NCI-H2227 treated with DMSO at 0.1 percent for 48 hours (cell line): ENCODE results near the gene SUSD2.
A peak's percentile ranks its signal among the peaks of the same experiment; 100 is the strongest.

Experiments
- DNase-seq: peaks from one replicate; lab custom pipeline; 2025; lab: John Stamatoyannopoulos, UW

The SUSD2 gene

DNA sequence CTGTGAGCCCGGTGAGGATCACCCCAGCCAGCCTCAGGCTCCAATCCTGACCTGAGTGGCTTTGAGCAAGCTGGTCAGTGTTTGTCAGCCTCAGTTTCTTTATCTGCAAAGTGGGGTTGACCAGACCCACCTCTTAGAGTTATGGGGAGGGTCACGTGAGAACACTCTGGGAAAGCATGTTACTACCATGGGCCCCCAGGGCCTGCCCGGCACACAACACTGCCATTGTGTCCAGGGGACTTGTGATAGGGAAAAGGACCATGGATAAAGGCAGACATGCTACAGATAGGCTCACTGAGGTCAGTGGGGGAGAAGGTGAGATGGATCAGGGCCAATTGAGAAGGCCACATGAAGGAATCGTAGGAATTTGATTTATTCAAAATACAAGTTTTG is 32.1 kb upstream of the SUSD2 start:
- no peak for DNase-seq

- DNase-seq: no peak
These were observed 27.9 kb upstream of the SUSD2 start for GRCh38 chr22:24153353-24153752.

GRCh38 chr22:24153959-24154358 is 27.3 kb upstream of the SUSD2 start:
- DNase-seq: no peak

DNA sequence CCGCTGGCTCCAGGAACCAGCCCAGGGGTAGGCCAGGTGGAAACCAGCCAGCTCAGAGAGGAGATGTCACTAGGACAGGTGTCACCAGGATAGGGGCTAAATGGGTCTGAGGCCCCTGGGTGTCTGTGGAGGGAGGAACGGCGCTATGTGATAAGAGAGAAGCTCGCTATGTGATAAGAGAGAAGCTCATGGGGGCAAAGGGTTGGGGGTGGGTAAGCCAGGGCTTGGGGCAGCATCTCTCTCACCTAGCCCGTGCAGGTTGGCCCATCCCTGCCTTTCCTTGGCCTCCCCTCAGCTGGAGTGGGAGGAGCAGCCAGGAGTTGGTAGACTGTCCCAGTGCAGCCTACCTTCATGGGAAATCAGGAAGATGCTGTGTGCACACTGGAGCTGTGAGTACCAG is 26.5 kb upstream of the SUSD2 start:
- DNase-seq: no peak

GRCh38 chr22:24155627-24156140 is 25.6 kb upstream of the SUSD2 start:
- DNase-seq: no peak

DNA sequence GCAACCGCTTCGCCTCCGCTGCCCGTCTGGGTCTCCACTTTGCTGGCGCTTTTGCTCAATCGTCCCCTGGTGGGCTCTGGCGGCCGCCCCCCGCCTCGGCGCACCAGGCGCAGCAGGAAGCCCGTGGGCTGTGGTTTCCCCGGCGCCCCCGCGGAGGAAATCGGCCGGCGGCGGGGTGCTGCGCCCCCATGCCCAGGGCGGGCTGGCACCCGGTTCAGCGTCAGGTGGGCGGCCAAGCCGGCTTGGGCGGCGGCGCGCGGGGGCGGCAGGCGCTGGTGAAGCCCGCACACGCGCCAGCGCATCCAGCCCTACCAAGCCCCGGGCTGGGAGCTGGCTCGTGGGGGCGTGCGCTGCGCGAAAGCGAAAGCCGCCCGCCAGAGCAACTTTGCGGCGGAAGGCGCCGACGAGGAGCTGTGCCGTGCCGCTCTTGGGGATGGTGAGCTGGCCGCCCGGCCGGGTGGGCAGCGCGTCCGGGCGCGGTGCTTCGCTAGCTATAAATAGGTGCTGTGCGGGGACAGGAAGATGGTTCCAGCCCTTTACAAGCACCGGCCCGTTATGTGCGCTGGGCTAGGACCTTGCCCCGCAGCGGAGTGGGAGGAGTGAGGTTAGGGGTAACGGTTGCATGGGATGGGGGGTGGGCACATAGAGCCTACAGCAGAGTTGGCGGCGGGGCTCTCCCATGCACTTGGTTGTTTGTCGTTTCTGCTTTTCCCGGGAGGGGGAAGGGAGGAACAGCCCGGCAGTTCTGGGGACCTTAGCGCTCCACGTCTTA is 25.0 kb upstream of the SUSD2 start:
- no peak for DNase-seq

- peak; percentile 65 for DNase-seq
These were observed 24.1 kb upstream of the SUSD2 start for GRCh38 chr22:24156913-24157821.

GRCh38 chr22:24157822-24158135 is 23.5 kb upstream of the SUSD2 start:
- DNase-seq: no peak

DNA sequence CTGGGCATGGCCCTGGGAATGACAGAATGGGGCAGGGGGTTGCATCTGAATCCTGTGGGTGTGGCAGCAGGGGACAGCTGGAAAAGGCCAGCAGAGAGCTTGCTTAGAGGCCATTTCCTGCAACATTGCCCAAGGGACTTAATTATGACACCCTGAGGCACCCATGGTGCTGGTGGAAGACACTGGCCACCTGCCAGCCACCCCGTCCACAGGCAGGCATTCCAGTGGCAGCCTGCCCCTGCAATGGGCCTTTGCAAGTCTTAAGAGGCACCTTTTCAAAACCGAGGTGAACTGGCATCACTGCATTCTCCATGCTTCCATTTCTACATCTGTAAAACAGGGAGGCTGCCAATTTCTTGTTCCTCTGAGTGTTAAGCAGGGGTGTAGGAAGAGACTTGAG is 21.6 kb upstream of the SUSD2 start:
- DNase-seq: no peak

DNA sequence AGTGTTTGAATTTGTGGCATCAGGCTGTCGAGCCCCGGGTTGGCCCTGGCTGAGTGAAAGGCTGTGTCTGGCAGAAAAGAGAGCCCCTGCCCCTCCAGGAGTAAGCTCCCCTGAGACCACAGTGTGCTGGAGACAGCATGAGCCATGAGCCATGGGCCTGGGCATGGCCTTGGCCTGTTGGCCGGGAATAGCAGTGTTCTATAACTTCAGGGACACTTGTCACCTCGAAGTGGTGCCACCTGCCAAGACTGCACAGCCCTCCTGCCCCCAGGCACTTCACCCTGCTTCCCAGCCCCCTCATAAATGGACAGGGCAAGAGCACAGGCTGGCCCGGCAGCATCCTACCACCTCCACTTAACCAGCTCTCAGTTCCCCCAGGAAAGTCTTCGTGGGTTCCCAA is 20.7 kb upstream of the SUSD2 start:
- DNase-seq: no peak

GRCh38 chr22:24161485-24161884 is 19.8 kb upstream of the SUSD2 start:
- DNase-seq: no peak

GRCh38 chr22:24161909-24162308 is 19.4 kb upstream of the SUSD2 start:
- DNase-seq: no peak

DNA sequence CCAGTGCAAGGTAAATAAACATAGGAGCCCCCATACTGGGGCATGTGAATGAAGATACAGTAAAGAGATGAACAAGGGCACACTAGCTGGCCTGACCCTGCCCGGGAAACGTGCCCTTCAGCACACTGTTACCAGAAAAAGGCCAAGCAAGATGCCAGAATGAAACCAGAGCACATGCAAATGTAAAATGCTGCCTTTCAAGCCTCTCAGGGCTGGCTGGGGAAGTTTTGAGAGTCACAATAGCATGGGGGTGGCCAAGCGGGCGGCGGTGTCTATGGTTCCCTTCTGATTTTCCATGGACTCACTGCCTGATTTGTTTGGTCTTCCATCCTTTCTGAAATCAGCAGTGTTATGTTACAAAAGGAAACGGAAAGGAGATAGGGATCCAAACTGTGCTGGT is 18.9 kb upstream of the SUSD2 start:
- DNase-seq: no peak

DNA sequence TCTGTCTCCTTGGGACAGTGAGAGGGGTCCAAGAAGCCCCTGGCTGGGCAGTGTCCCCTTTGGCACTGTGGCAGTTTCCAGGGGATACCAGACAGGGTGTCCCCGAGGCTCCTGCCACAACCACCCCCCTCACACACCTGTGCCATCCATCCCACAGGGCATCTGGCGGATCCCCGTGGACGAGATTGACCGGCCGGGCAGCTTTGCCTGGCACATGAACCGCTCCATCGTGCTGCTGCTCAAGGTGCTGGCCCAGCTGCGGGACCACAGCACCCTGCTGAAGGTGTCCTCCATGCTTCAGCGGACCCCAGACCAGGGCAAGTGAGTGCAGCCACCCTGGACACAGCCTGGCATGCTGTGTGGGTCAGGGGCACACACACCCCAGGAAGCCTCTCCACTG is 17.0 kb upstream of the SUSD2 start:
- DNase-seq: no peak

GRCh38 chr22:24164940-24165339 is 16.3 kb upstream of the SUSD2 start:
- no peak for DNase-seq

DNA sequence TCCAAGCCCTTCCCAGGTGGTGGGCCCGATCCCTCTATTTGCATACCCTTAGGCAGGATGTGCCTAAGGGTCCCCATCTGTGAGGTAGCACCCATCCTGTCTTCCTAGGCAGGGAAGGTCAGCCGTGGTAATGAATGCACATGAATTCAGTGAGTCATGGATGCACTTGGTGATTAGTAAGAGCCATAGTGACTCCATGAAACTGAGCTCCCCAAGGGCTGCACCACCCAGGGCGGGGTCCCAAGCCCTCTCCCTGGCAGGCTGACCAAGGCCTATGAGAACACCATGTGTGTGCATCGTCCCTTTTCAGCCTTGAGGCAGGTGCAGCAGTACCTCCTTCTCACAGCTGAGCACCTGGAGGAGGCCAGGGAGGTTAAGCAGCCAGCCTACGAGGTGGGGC is 15.6 kb upstream of the SUSD2 start:
- DNase-seq: no peak

DNA sequence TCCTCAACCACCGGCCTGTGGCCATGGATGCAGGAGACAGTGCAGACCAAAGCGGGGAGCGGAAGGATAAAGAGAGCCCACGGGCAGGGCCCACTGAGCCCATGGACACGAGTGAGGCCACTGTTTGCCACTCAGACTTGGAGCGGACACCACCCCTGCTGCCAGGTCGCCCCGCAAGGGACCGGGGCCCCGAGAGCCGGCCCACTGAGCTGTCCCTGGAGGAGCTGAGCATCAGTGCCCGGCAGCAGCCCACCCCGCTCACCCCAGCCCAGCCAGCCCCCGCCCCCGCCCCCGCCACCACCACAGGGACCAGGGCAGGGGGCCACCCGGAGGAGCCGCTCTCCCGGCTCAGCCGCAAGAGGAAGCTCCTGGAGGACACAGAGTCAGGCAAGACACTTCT is 14.5 kb upstream of the SUSD2 start:
- no peak for DNase-seq

DNA sequence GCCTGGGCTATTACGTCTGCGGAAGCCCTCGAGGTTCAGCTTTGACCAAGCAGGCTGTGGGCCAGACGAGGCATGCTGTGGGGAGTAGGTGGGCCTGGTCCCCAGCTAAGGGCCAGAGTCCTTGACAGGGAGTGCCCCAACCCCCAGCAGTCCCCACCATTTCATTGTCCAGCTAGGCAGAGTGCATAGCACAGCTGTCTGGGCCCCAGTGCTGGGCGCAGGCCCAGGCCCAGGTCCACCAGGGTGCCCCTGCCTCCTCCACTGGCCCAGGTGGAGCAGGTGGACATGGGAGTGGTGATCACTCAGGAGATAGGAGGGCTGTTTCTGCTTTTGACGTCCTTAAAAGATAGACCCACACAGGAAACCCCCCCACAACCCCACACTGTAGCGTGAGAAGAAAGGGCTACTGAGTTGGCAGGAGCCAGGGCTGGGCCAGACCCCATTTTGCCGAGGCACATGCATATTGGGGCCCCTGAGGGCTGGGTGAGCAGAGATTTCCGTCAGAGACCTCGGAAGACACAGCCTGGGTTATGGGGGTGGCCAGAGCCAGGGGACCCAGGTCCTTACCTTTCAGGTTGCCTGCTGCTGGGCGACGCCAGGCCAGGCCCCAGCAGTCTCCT is 11.7 kb upstream of the SUSD2 start:
- no peak for DNase-seq

DNA sequence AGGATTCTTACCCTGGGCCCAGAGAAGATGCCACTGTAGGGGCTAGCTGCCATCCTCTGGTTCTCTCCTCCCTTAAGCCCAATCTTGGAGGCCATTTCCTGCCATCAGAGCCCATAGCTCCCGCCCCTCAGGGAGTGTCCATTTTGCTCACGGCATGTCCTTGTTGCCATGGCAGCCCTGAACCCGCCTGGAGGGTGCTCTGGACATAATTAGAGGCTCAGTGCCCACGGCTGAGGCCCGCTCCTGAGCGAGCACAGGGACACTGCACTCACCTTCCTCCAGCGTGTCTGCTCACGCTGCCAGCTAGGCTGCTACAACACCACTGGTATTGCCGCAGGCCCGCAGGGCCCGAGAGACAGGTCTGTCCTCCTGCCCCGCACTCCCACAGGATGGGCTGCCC is 11.1 kb upstream of the SUSD2 start:
- peak; percentile 33 for DNase-seq

DNA sequence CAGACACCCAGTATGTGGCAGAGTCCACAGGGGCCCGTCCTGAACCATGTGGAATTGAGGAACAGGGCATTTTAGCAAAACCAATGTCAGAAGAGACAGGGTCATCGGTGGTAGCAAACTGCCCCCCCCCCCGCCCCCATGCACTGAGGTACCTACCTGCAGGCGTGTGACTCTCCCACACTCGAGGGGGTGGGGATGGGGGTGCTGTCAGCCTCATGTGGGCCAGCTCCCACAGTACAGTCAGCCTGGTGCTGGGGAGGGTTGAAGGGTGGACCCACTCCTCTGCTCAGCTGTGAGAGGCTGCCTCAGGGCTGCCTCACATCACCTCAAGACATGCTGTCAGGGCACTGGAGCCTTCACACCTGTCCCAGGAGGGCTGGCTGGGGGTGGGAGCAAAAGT is 10.7 kb upstream of the SUSD2 start:
- DNase-seq: no peak

DNA sequence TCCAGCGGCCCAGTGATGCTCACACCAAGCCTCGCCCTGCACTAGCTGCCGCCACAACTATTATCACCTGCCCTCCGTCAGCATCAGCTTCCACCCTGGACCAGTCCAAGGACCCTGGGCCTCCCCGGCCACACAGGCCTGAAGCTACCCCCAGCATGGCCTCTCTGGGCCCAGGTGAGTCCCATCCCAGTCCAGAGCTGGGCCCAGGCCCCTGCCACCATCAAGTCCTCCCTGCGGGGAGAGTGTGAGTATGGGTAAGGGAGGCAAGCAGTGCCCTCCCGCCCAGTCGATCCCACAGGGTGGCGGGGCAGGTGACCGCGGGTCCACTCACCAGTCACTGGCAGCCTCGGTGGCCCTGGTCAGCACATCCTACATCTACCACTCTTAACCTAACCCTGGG is 9.5 kb upstream of the SUSD2 start:
- no peak for DNase-seq

DNA sequence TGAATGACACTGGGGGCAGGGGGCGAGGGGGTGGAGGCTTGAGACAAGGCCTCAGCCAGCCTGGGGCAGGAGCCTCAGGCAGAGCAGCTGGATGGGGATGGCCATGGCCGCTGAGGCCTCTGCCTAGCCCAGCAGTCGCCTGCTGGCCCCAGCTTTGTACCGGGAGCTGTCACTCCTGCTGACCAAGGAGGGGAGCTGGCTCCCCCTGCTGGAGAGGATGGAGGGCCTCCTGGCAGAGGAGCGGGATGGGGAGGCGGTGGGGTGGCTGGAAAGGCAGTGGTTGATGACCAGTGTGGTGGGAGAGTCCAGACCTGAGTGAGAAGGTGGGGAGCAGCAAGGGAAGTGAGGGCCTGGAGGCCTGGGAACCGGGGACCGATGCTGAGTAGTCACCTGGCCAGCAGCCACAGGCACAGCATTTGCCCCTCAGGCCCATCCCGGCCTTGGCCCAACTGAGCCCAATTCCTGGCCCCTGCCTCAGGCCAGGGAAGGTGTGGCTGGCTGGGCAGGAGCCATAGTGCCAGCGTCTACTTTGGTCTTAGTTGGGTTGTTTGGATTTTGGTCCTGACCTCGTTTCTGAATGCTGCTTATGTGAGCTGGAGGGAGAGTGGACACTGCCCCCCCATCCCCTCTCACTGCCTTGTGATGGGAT is 6.0 kb upstream of the SUSD2 start:
- DNase-seq: no peak
